ENCODE results near the gene CDC73. TPM values are rescaled to one million over a fixed set of nuclear protein-coding genes. Genes with fewer than 3 reads are reported as not detected.

CDC73 gene
- total RNA-seq, 2 donors from 2014 or later: 52.8 to 53.0 TPM

GRCh38 chr1:193109619-193110018 lies 12.2 kb upstream of the CDC73 start:
- Histone ChIP-seq H3K27ac (ENCODE audit: low read depth, low read length) (no peak overlapping the region), H3K4me1 (ENCODE audit: control insufficient read depth, insufficient read depth, low read length) (no peaks in the 10 kb centered on the region), H3K36me3 (ENCODE audit: control insufficient read depth, insufficient read depth, low read length) (no peaks in the 10 kb centered on the region), H3K27me3 (ENCODE audit: control insufficient read depth, insufficient read depth, low read length, poor library complexity, severe bottlenecking) (no peaks in the 10 kb centered on the region), H3K4me3 (ENCODE audit: low read length) (no peak overlapping the region), H3K9me3 (ENCODE audit: control insufficient read depth, low read length) (no peaks in the 10 kb centered on the region), H3K9ac (ENCODE audit: extremely low read depth, low read length, poor library complexity, severe bottlenecking) (no peak overlapping the region)
- Mint-ChIP-seq H3K27ac (no peak overlapping the region), H3K4me1 (peaks cover 30% of the 10 kb centered on the region), H3K4me3 (no peak overlapping the region), H3K9me3 (no peaks in the 10 kb centered on the region), H3K27me3 (ENCODE audit: insufficient read depth) (no peaks in the 10 kb centered on the region), H3K36me3 (ENCODE audit: low read depth) (no peaks in the 10 kb centered on the region)
- 96 to 100% methylated on average over 1 of the region's 1 CpG for WGBS, 2 experiments (ENCODE audit: insufficient coverage in 1 of 2, insufficient read length in 1 of 2)
- no peak for DNase-seq
- TF ChIP-seq, protein P1, sequence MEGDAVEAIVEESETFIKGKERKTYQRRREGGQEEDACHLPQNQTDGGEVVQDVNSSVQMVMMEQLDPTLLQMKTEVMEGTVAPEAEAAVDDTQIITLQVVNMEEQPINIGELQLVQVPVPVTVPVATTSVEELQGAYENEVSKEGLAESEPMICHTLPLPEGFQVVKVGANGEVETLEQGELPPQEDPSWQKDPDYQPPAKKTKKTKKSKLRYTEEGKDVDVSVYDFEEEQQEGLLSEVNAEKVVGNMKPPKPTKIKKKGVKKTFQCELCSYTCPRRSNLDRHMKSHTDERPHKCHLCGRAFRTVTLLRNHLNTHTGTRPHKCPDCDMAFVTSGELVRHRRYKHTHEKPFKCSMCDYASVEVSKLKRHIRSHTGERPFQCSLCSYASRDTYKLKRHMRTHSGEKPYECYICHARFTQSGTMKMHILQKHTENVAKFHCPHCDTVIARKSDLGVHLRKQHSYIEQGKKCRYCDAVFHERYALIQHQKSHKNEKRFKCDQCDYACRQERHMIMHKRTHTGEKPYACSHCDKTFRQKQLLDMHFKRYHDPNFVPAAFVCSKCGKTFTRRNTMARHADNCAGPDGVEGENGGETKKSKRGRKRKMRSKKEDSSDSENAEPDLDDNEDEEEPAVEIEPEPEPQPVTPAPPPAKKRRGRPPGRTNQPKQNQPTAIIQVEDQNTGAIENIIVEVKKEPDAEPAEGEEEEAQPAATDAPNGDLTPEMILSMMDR (conservative IDR thresholded peaks at IDR 0.05): no peak

GRCh38 chr1:193110246-193110645 lies 11.6 kb upstream of the CDC73 start:
- Mint-ChIP-seq H3K36me3 (ENCODE audit: low read depth) (no peaks in the 10 kb centered on the region), H3K4me3 (no peak overlapping the region), H3K4me1 (peaks cover 30% of the 10 kb centered on the region), H3K27me3 (ENCODE audit: insufficient read depth) (no peaks in the 10 kb centered on the region), H3K27ac (no peak overlapping the region), H3K9me3 (no peaks in the 10 kb centered on the region)
- Histone ChIP-seq H3K4me3 (ENCODE audit: low read length) (no peak overlapping the region), H3K36me3 (ENCODE audit: control insufficient read depth, insufficient read depth, low read length) (no peaks in the 10 kb centered on the region), H3K4me1 (ENCODE audit: control insufficient read depth, insufficient read depth, low read length) (no peaks in the 10 kb centered on the region), H3K27me3 (ENCODE audit: control insufficient read depth, insufficient read depth, low read length, poor library complexity, severe bottlenecking) (no peaks in the 10 kb centered on the region), H3K9me3 (ENCODE audit: control insufficient read depth, low read length) (no peaks in the 10 kb centered on the region), H3K9ac (ENCODE audit: extremely low read depth, low read length, poor library complexity, severe bottlenecking) (no peak overlapping the region), H3K27ac (ENCODE audit: low read depth, low read length) (no peak overlapping the region)
- WGBS, 2 experiments (ENCODE audit: insufficient coverage in 1 of 2, insufficient read length in 1 of 2): 80 to 95% methylated on average over 1 of the region's 1 CpG
- TF ChIP-seq, protein P1 (conservative IDR thresholded peaks at IDR 0.05): no peak
- no peak for DNase-seq

- no peak overlapping the region for H3K27ac ChIP-seq (ENCODE audit: low read depth, low read length)
- Mint-ChIP-seq H3K9me3 (no peaks in the 10 kb centered on the region), H3K36me3 (ENCODE audit: low read depth) (no peaks in the 10 kb centered on the region), H3K4me3 (no peak overlapping the region), H3K27ac (no peak overlapping the region), H3K27me3 (ENCODE audit: insufficient read depth) (no peaks in the 10 kb centered on the region), H3K4me1 (peaks cover 31% of the 10 kb centered on the region)
- no peaks in the 10 kb centered on the region for H3K27me3 ChIP-seq (ENCODE audit: control insufficient read depth, insufficient read depth, low read length, poor library complexity, severe bottlenecking)
- no peak overlapping the region for H3K9ac ChIP-seq (ENCODE audit: extremely low read depth, low read length, poor library complexity, severe bottlenecking)
- no peaks in the 10 kb centered on the region for H3K4me1 ChIP-seq (ENCODE audit: control insufficient read depth, insufficient read depth, low read length)
- no peak overlapping the region for H3K4me3 ChIP-seq (ENCODE audit: low read length)
- H3K9me3 ChIP-seq (ENCODE audit: control insufficient read depth, low read length): no peaks in the 10 kb centered on the region
- TF ChIP-seq, protein P1 (conservative IDR thresholded peaks at IDR 0.05): no peak
- 95% methylated on average over 3 of the region's 3 CpGs; no CpG with 5 or more reads in 1 of the 2 experiments for WGBS, 2 experiments (ENCODE audit: insufficient coverage in 1 of 2, insufficient read length in 1 of 2)
- no peaks in the 10 kb centered on the region for H3K36me3 ChIP-seq (ENCODE audit: control insufficient read depth, insufficient read depth, low read length)
- no peak for DNase-seq
These were observed 11.0 kb upstream of the CDC73 start for GRCh38 chr1:193110864-193111263.

Data from endodermal cell (in vitro differentiated cells).